ENCODE data around the gene CLEC3B.

CLEC3B gene

DNA sequence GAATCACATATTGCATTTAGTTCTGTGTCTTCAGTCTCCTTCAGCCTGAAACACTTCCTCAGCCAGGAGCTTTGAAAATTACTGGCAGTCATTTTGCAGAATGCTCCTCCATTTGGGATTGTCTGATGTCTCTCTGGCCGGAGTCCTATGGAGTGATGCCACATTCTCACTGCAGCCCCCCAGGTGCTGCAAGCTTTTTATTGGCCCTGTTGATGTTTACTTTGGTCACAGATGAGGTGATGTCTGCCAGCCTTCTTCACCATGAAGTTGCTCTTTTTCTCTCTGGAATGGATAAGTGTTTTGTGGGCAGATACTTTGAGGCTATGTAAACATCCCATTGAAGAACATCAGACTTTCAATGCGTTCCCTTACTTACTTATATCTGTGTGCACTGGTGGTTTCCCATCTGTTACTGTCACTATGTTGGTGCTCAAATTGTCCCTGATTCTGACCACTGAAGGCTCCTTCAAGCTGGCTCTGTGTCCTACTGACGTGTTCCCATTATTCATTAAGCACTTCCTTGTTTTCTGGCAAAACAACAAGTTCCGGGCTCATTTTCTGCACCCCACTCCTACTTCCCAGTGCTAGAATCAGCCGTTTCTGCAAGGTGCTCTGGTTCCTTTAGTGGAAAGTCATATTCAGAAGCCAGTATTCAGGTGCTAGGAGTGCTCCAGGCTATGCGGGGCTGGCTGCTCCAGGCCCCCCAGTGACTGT is 1.4 kb upstream of the CLEC3B start:
- no peak overlapping the region for H3K4me3 ChIP-seq (ENCODE audit: low read depth, low read length)
- TF ChIP-seq CTCF (IDR thresholded peaks at IDR 0.05; ENCODE audit: insufficient read depth, low read length, missing control alignments) = no peak
- ChIA-PET POLR2A (no interaction called here), CTCF (no interaction called here)
- DNase-seq (ENCODE audit: low read depth, low spot score) = no peak

- no peak for DNase-seq (ENCODE audit: low read depth, low spot score)
- POLR2A ChIA-PET = no interaction called here
- H3K4me3 ChIP-seq (ENCODE audit: low read depth, low read length) = no peak overlapping the region
- TF ChIP-seq CTCF (IDR thresholded peaks at IDR 0.05; ENCODE audit: insufficient read depth, low read length, missing control alignments) = no peak
- CTCF ChIA-PET = interaction anchor here (1.0 to 1.5 kb wide), 3 partner anchors 10 to 184 kb away, joined by 4 to 7 read pairs (median 5); no protein-coding TSS in a partner anchor
Measured at GRCh38 chr3:45026957-45027356, 854 bp downstream of the CLEC3B start.

- POLR2A ChIA-PET = no interaction called here
Measured at GRCh38 chr3:45027441-45027840, 1.3 kb downstream of the CLEC3B start.

GRCh38 chr3:45029216-45029615 is 3.1 kb downstream of the CLEC3B start:
- DNase-seq (ENCODE audit: low read depth, low spot score) = no peak
- no peak overlapping the region for H3K4me3 ChIP-seq (ENCODE audit: low read depth, low read length)
- ChIA-PET POLR2A (interaction anchor here (2.1 kb wide), 1 partner anchor 17 kb away, joined by 6 read pairs; no protein-coding TSS in a partner anchor), CTCF (interaction anchor here (0.5 to 2.2 kb wide), 6 partner anchors 9 to 482 kb away, joined by 3 to 10 read pairs (median 5); partner anchors contain the start of gene TMEM158)
- no peak for TF ChIP-seq CTCF (IDR thresholded peaks at IDR 0.05; ENCODE audit: insufficient read depth, low read length, missing control alignments)

More at GRCh38 chr3:45027441-45027840, 1.3 kb downstream of the CLEC3B start:
- H3K4me3 ChIP-seq (ENCODE audit: low read depth, low read length) = no peak overlapping the region
- no peak for TF ChIP-seq CTCF (IDR thresholded peaks at IDR 0.05; ENCODE audit: insufficient read depth, low read length, missing control alignments)
- DNase-seq (ENCODE audit: low read depth, low spot score) = no peak
- CTCF ChIA-PET = interaction anchor here (1.0 to 1.5 kb wide), 4 partner anchors 10 to 183 kb away, joined by 4 to 7 read pairs (median 6); no protein-coding TSS in a partner anchor

GRCh38 chr3:45029661-45030060 is 3.6 kb downstream of the CLEC3B start:
- ChIA-PET CTCF (interaction anchor here (0.8 to 2.2 kb wide), 6 partner anchors 9 to 197 kb away, joined by 3 to 10 read pairs (median 5); partner anchors contain the start of gene TMEM158), POLR2A (interaction anchor here (0.6 to 2.1 kb wide), 2 partner anchors 13 to 17 kb away, joined by 3 to 6 read pairs; no protein-coding TSS in a partner anchor)
- no peak for TF ChIP-seq CTCF (IDR thresholded peaks at IDR 0.05; ENCODE audit: insufficient read depth, low read length, missing control alignments)
- DNase-seq (ENCODE audit: low read depth, low spot score) = no peak
- no peak overlapping the region for H3K4me3 ChIP-seq (ENCODE audit: low read depth, low read length)

DNA sequence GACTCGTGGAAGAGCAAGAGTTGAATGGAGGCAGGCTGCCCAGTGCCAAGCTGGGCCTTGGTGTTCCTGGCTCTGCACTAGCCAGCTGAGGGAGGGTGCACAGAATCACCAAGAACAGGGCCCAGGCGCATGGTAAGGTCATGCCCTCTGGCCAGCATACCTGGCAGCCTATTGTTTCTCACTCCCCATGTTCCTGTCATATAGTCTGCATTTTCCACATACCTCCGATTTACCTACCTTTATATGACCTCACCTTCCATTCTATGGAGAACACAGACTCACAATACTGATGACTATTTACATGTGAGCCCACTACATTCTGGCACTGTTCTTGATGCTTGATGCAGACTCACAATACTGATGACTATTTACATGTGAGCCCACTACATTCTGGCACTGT is 5.4 kb downstream of the CLEC3B start:
- no peak for TF ChIP-seq CTCF (IDR thresholded peaks at IDR 0.05; ENCODE audit: insufficient read depth, low read length, missing control alignments)
- CTCF ChIA-PET = interaction anchor here (1.1 to 18.9 kb wide), 2 partner anchors 180 to 476 kb away, joined by 3 to 621 read pairs; no protein-coding TSS in a partner anchor
- H3K4me3 ChIP-seq (ENCODE audit: low read depth, low read length) = no peak overlapping the region
- no peak for DNase-seq (ENCODE audit: low read depth, low spot score)
- POLR2A ChIA-PET = no interaction called here
